Activated T-helper 2 cell treated with anti-CD3 and anti-CD28 coated beads, Interferon-gamma antibody, Interleukin-2, Interleukin-4, amounts not matched to agents 10 μg/mL and 5 μg/mL and 100 μg/mL, durations not matched to agents 14 hours and 24 hours and 36 hours (primary cell): ENCODE data around the gene DDA1. TPM values are rescaled to one million over a fixed set of nuclear protein-coding genes. Genes with fewer than 3 reads are reported as not detected.

ENCODE experiments used
- DNase-seq: peaks from one replicate; pipeline ENCODE4 v3.0.0; 2021; ENCODE audit warnings: low spot score
- H3K27ac Mint-ChIP-seq: one replicate; pipeline ENCODE4 v1.8.0; 2021; ENCODE audit warnings: mixed read lengths
- H3K27me3 Mint-ChIP-seq: one replicate; pipeline ENCODE4 v1.8.0; 2021; ENCODE audit warnings: low read depth, mixed read lengths
- H3K36me3 Mint-ChIP-seq: one replicate; pipeline ENCODE4 v1.8.0; 2021; ENCODE audit warnings: low read depth, mixed read lengths
- H3K4me1 Mint-ChIP-seq: one replicate; pipeline ENCODE4 v1.8.0; 2021; ENCODE audit warnings: low read depth, mixed read lengths
- H3K4me3 Mint-ChIP-seq: one replicate; pipeline ENCODE4 v1.8.0; 2021; ENCODE audit warnings: low read depth, mild to moderate bottlenecking, moderate library complexity, mixed read lengths
- H3K9me3 Mint-ChIP-seq: one replicate; pipeline ENCODE4 v1.8.0; 2021; ENCODE audit warnings: mixed read lengths
- intact Hi-C: fragments of 100-400 bp; cut with micrococcal nuclease; formaldehyde crosslinking; loops from one replicate; pipeline ENCODE4 v1.15.1; 2023
- total RNA-seq: library from RNA; stranded (reverse); gene quantifications from 2 replicates; pipeline ENCODE4 v1.2.3, GENCODE V29; 2022

Gene DDA1
- total RNA-seq, 1 donor from 2014 or later: 37.1 TPM

GRCh38 chr19:17330262-17331044 is 21.1 kb downstream of the DDA1 start:
- no peaks in the 10 kb centered on the region for H3K9me3 Mint-ChIP-seq
- H3K27me3 Mint-ChIP-seq: peaks cover 9% of the 10 kb centered on the region
- intact Hi-C loops: no loop called here
- H3K4me1 Mint-ChIP-seq: peaks cover 14% of the 10 kb centered on the region
- H3K27ac Mint-ChIP-seq: no peak overlapping the region
- DNase-seq: no peak
- H3K36me3 Mint-ChIP-seq: peaks cover 16% of the 10 kb centered on the region
- no peak overlapping the region for H3K4me3 Mint-ChIP-seq

DNA sequence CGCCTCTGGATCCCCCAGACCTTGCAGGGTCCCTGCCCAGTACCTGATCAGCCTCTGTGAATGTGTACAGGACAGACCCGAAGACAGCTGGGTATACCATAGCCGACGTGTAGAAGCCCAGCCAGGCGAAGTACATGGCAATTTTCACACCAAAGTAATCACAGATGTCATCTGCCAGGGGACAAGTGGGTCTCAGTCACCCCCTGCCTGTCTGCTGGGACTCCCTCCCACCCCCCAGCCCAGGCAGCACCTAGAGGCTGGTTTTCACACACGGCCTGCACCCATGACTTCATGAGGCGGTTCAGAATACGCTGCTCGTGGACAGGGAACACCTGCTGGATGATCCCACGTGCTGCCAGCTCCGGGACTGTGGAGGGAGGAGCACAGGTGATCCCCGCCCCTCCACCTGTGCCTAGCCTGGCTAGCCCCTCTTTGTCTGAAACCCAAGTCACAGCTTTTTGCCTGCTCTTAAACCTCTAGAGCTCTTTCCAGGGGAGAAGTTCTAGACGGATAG is 21.7 kb downstream of the DDA1 start:
- peaks cover 14% of the 10 kb centered on the region for H3K4me1 Mint-ChIP-seq
- intact Hi-C loops: no loop called here
- peaks cover 9% of the 10 kb centered on the region for H3K27me3 Mint-ChIP-seq

GRCh38 chr19:17332360-17332676 is 23.0 kb downstream of the DDA1 start:
- Mint-ChIP-seq H3K4me1 (peaks cover 15% of the 10 kb centered on the region), H3K27me3 (peaks cover 9% of the 10 kb centered on the region), H3K9me3 (no peaks in the 10 kb centered on the region), H3K27ac (no peak overlapping the region), H3K36me3 (peaks cover 16% of the 10 kb centered on the region), H3K4me3 (no peak overlapping the region)
- intact Hi-C loops: no loop called here
- DNase-seq: no peak

More for the DNA sequence above, 21.7 kb downstream of the DDA1 start:
- peaks cover 16% of the 10 kb centered on the region for H3K36me3 Mint-ChIP-seq
- H3K27ac Mint-ChIP-seq: no peak overlapping the region
- H3K9me3 Mint-ChIP-seq: no peaks in the 10 kb centered on the region
- no peak overlapping the region for H3K4me3 Mint-ChIP-seq
- no peak for DNase-seq

DNA sequence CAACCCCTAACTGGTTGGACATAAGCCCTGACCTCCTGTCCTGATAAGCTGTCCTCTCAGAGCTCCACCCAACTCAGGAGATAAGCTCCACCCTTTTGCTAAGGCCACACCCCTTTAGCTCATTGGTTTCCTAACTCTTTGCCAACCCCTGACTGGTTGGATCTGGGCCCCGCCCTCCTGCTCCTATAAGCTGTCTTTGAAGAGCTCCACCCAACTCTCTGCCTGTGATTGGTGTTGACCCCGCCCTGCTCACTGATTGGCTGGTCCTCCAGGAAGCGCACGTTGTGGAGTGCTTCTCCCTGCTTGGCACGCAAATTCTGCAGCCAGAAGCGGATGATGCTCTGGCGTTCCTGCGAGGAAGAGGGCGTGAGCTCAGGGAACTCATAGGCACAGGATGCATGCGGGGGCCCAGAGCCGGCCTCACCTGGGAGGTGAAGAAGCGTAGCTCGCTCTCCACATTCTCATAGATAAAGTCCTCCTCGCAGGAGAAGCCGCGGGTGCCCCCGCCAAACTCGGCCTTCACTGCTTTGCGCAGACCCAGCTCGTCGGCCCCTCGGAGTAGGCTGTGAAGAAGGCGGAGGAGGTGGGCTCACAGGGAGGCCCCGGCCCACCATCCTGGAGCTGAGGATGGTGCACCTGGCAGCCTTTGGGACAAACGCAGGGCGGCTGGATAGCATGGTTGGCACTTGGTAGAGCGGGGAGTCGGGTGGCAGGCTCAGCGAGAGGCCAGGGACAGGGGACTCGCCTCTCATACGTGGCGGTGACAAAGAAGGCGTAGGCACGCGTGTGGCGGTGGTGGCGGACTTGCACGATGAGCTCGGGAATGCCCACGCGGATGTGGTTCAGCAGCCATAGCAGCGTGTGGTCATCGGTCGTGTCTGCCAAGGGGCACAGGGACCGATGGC is 23.6 kb downstream of the DDA1 start:
- intact Hi-C loops: no loop called here
- peaks cover 16% of the 10 kb centered on the region for H3K36me3 Mint-ChIP-seq
- peak overlapping the region; percentile 47 for H3K4me3 Mint-ChIP-seq
- peak; percentile 43 for DNase-seq
- no peaks in the 10 kb centered on the region for H3K9me3 Mint-ChIP-seq
- peaks cover 9% of the 10 kb centered on the region for H3K27me3 Mint-ChIP-seq
- no peak overlapping the region for H3K27ac Mint-ChIP-seq
- peaks cover 15% of the 10 kb centered on the region for H3K4me1 Mint-ChIP-seq

DNA sequence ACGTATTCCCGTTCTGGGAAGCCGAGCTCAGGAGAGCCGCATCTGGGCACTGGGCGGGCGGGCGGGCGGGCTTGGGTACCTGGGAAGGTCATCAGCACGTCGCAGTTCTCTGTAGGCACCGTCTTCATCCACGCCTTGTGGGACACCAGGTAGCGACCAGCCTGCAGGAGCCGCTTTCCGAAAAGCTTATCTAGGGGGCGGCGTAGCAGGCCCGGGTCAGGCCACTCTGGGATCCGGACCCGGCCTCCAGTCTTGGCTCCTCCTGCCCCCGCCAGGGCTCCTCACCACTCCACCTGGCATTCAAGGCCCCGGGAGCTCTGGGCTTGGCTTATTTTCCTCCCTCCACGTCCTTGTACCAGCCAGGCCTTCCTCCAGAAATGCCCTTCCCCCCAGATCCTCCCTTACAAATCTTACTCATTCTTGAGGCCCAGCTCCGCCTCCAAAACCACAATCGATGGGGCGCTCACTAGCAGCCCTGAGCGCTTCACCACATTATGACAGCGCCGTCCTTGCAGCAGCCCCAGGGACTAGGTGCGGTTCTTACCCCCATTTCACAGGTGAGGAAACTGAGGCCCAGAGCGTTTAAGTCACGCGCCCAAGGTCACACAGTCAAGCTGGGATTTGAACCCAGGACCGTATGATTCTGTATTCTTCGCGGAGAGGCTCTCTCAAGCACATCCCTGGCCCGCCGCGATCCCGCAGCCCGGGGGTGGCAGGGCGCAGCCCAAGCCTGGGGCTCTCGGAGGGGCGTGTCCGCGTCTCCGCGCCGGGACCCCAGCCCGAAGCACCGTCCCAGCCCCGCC is 24.4 kb downstream of the DDA1 start:
- Mint-ChIP-seq H3K27ac (peak overlapping the region; percentile 85), H3K9me3 (no peaks in the 10 kb centered on the region), H3K4me1 (peaks cover 15% of the 10 kb centered on the region), H3K36me3 (peaks cover 17% of the 10 kb centered on the region), H3K4me3 (peak overlapping the region; percentile 83), H3K27me3 (peaks cover 9% of the 10 kb centered on the region)
- intact Hi-C loops: no loop called here
- DNase-seq: peak; percentile 75

GRCh38 chr19:17334414-17335409 is 25.3 kb downstream of the DDA1 start, which contains the start of gene ANO8:
TSS of gene ANO8 (minus strand) at chr19:17334855. CDS start at chr19:17334670, 185 bp downstream.
- Mint-ChIP-seq H3K4me3 (peak within 1 kb of the TSS; percentile 84), H3K9me3 (no peaks in the 10 kb centered on the region), H3K27ac (peak within 1 kb of the TSS; percentile 85), H3K36me3 (peaks cover 23% of the 10 kb centered on the region), H3K4me1 (peaks cover 15% of the 10 kb centered on the region), H3K27me3 (peaks cover 9% of the 10 kb centered on the region)
- intact Hi-C loops: loop anchor here (5.0 kb wide), 2 partner anchors 42 to 73 kb away; partner anchors contain the start of gene BST2
- peak; percentile 96 for DNase-seq

- H3K4me1 Mint-ChIP-seq: peaks cover 15% of the 10 kb centered on the region
- DNase-seq: no peak
- intact Hi-C loops: loop anchor here (5.0 kb wide), 2 partner anchors 43 to 72 kb away; partner anchors contain the start of gene BST2
- H3K4me3 Mint-ChIP-seq: peak overlapping the region; percentile 61
- H3K9me3 Mint-ChIP-seq: no peaks in the 10 kb centered on the region
- H3K36me3 Mint-ChIP-seq: peaks cover 24% of the 10 kb centered on the region
- no peak overlapping the region for H3K27ac Mint-ChIP-seq
- peaks cover 2% of the 10 kb centered on the region for H3K27me3 Mint-ChIP-seq
Measured at GRCh38 chr19:17335575-17335974, 26.2 kb downstream of the DDA1 start.

DNA sequence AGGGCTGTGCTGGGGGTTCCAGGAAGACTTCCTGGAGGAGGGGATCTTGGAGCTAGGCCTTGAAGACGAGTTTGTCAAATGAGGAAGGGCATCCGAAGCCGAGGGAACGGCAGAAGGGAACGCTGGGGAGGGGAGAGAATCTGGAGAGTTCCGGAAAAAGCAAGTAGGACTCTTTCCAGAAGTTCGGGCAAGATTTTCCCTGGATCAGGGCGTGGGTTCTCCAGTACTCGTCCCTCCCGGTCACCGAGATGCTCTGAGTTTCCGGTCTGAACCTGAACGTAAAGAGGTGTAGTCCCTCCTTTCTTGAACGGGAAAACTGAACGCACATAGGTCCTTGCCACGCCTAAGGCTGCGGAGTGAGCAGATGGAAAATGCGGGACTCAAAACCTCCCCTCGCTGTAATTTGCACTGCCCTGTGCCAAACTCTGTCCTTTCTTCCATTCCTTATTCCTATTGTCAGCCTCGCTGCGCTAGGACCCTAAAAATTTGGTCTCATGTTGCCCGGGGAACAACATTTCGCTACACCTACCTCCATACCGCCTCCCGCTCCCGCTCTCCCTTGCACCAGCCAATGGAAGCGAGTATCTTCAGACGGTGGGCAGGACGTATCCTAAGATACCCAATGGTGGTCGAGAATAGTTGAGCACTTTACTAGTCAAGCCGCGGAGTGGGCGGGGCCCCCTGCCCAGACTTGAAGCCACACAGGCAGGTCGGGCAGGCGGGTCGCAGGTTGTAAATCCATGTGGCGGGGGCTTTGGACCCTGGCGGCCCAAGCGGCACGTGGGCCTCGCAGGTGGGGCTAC is 27.7 kb downstream of the DDA1 start, which contains the start of gene GTPBP3:
TSS of gene GTPBP3 (plus strand) at position 682 of the 803 bp plus-strand sequence. CDS start at position 741, 59 bp downstream.
- Mint-ChIP-seq H3K27ac (peak within 1 kb of the TSS; percentile 89), H3K4me1 (peaks cover 15% of the 10 kb centered on the region), H3K9me3 (no peaks in the 10 kb centered on the region), H3K27me3 (no peaks in the 10 kb centered on the region), H3K4me3 (peak within 1 kb of the TSS; percentile 84), H3K36me3 (peaks cover 24% of the 10 kb centered on the region)
- intact Hi-C loops: loop anchor here (1.0 to 5.0 kb wide), 3 partner anchors 28 to 70 kb away; partner anchors contain the start of genes BST2 and DDA1
- DNase-seq: peak; percentile 96

- peak; percentile 42 for DNase-seq
- intact Hi-C loops: loop anchor here (1.0 to 5.0 kb wide), 3 partner anchors 29 to 69 kb away; partner anchors contain the start of genes BST2 and DDA1
- H3K27ac Mint-ChIP-seq: peak overlapping the region; percentile 89
- H3K9me3 Mint-ChIP-seq: no peaks in the 10 kb centered on the region
- peaks cover 17% of the 10 kb centered on the region for H3K36me3 Mint-ChIP-seq
- H3K4me1 Mint-ChIP-seq: peaks cover 12% of the 10 kb centered on the region
- H3K27me3 Mint-ChIP-seq: no peaks in the 10 kb centered on the region
- peak overlapping the region; percentile 84 for H3K4me3 Mint-ChIP-seq
Measured at GRCh38 chr19:17337675-17338432, 28.5 kb downstream of the DDA1 start.

- Mint-ChIP-seq H3K27me3 (no peaks in the 10 kb centered on the region), H3K36me3 (peaks cover 16% of the 10 kb centered on the region), H3K4me1 (peaks cover 10% of the 10 kb centered on the region), H3K27ac (peak overlapping the region; percentile 89), H3K9me3 (no peaks in the 10 kb centered on the region), H3K4me3 (peak overlapping the region; percentile 84)
- no peak for DNase-seq
- intact Hi-C loops: loop anchor here (5.0 kb wide), 2 partner anchors 46 to 69 kb away; partner anchors contain the start of gene BST2
Measured at GRCh38 chr19:17338433-17339078, 29.2 kb downstream of the DDA1 start.
